WI38 (cell line): ENCODE data around the gene RANBP1.
"Not testable (repeated sequence)": the region's sequence is repeated elsewhere in the genome, so short reads cannot be mapped to it uniquely, and the experiment has no call there.

Experiments used
- H3K4me3 ChIP-seq: 2 replicates; pipeline ENCODE4 v1.5.1; 2011; ENCODE audit warnings: low read depth, mild to moderate bottlenecking, control low read depth, low read length
- CTCF ChIP-seq: IDR thresholded peaks from 2 replicates; pipeline ENCODE4 v1.5.1; 2012; ENCODE audit warnings: low read depth, mild to moderate bottlenecking, control low read depth, low read length

The RANBP1 gene

GRCh38 chr22:20158391-20159036 is 42.6 kb downstream of the RANBP1 start:
- TF ChIP-seq CTCF, result no peak

GRCh38 chr22:20159076-20159475 is 43.2 kb downstream of the RANBP1 start:
- TF ChIP-seq CTCF, result no peak
- H3K4me3 ChIP-seq, result no peak overlapping the region

More at GRCh38 chr22:20158391-20159036, 42.6 kb downstream of the RANBP1 start:
- H3K4me3 ChIP-seq, result no peak overlapping the region

GRCh38 chr22:20159531-20159930 is 43.6 kb downstream of the RANBP1 start:
- H3K4me3 ChIP-seq, result not testable (repeated sequence)

GRCh38 chr22:20160041-20160440 is 44.1 kb downstream of the RANBP1 start:
- H3K4me3 ChIP-seq, result no peak overlapping the region
- no peak for TF ChIP-seq CTCF

- no peak for TF ChIP-seq CTCF
Observed at GRCh38 chr22:20164863-20165262, 49.0 kb downstream of the RANBP1 start.

GRCh38 chr22:20165421-20165820 is 49.5 kb downstream of the RANBP1 start:
- no peak overlapping the region for H3K4me3 ChIP-seq
- no peak for TF ChIP-seq CTCF

More at GRCh38 chr22:20164863-20165262, 49.0 kb downstream of the RANBP1 start:
- no peak overlapping the region for H3K4me3 ChIP-seq

- no peak overlapping the region for H3K4me3 ChIP-seq
- no peak for TF ChIP-seq CTCF
Observed at GRCh38 chr22:20165913-20166312, 50.0 kb downstream of the RANBP1 start.

- no peak for TF ChIP-seq CTCF
- H3K4me3 ChIP-seq, result no peak overlapping the region
Observed at GRCh38 chr22:20166703-20167102, 50.8 kb downstream of the RANBP1 start.
